ENCODE data around the gene GJB6. TPM values are rescaled to one million over a fixed set of nuclear protein-coding genes. Genes with fewer than 3 reads are reported as not detected.

GJB6 gene
- total RNA-seq, 4 donors from 2014 or later, result 1.6 to 21.5 (median 2.8) TPM; not detected in 1

DNA sequence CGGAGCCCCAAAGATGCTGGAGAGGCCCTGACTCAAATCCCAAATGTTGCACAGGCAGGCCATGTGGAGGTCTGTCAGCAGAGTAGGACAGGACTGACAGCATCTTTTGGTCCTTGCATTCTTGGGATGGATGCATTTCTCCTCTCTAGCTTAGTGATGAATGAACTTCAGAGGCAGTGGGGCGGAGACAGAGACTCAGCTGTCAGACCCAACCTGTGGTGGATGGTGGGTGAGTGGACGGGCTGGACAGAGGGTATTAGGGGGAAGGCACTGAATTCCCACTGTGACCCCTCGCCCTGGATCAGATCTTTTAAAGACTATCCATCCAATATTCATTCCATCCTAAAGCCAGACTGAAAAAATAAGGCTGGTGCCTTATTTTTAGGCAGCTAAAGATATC lies 39.3 kb upstream of the GJB6 start:
- WGBS, 2 donors (ENCODE audit: low coverage in 1 of 2), result 81 to 95% methylated on average over 2 to 3 of the region's 4 CpGs
- no peak for ATAC-seq
- TF ChIP-seq POLR2AphosphoS5 (IDR thresholded peaks at IDR 0.05) (no peak), POLR2A (IDR thresholded peaks at IDR 0.05) (no peak), EP300 (IDR thresholded peaks at IDR 0.05) (no peak)
- TF ChIP-seq, protein P1, sequence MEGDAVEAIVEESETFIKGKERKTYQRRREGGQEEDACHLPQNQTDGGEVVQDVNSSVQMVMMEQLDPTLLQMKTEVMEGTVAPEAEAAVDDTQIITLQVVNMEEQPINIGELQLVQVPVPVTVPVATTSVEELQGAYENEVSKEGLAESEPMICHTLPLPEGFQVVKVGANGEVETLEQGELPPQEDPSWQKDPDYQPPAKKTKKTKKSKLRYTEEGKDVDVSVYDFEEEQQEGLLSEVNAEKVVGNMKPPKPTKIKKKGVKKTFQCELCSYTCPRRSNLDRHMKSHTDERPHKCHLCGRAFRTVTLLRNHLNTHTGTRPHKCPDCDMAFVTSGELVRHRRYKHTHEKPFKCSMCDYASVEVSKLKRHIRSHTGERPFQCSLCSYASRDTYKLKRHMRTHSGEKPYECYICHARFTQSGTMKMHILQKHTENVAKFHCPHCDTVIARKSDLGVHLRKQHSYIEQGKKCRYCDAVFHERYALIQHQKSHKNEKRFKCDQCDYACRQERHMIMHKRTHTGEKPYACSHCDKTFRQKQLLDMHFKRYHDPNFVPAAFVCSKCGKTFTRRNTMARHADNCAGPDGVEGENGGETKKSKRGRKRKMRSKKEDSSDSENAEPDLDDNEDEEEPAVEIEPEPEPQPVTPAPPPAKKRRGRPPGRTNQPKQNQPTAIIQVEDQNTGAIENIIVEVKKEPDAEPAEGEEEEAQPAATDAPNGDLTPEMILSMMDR (IDR thresholded peaks at IDR 0.05), result no peak
- H3K27me3 ChIP-seq, result peaks cover 42% of the 10 kb centered on the region
- no peak overlapping the region for H3K27ac ChIP-seq
- peaks cover 0 to 9% (median 0%) of the 10 kb centered on the region in 3 donors for H3K9me3 ChIP-seq
- H3K36me3 ChIP-seq, result no peaks in the 10 kb centered on the region
- no peaks in the 10 kb centered on the region for H3K4me1 ChIP-seq
- H3K4me3 ChIP-seq, result no peak overlapping the region

DNA sequence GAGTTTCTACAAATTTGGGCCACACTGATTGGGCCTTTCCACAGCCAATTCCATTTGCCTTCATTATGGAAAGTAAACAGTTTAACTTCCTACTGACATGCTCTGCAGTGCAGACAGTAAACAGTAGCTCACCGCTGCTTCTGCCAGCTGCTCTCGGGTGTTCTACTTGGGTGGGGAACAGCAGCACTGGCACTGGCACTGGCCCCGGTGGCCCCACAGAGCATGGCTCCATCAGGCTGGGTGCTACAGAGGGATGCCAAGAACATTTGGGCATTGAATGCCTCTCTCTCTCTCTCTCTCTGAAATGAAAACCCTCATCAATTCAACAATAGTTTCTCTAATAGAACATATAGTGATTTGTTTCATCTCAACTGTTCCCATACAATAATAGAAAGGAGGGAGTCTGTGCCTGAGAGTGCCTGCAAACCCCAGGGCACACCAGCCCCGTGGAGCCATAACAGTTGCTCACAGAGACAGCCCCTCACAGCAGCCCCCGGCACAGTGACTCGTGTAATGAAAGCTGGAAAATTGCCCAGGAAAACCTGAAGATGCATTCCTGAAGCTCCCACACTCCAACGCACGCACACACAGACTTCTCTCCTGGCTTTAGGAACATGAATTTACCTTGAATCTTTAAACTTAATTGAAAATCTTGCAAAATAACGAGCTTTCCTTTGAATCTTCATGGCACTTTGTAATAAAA lies 38.2 kb upstream of the GJB6 start:
- H3K27ac ChIP-seq, result no peak overlapping the region
- WGBS, 2 donors (ENCODE audit: low coverage in 1 of 2), result 20 to 37% methylated on average over 6 to 7 of the region's 9 CpGs
- H3K4me3 ChIP-seq, result no peak overlapping the region
- ATAC-seq, result no peak
- H3K4me1 ChIP-seq, result no peaks in the 10 kb centered on the region
- H3K36me3 ChIP-seq, result no peaks in the 10 kb centered on the region
- peaks cover 0 to 9% (median 0%) of the 10 kb centered on the region in 3 donors for H3K9me3 ChIP-seq
- TF ChIP-seq, protein P1 (IDR thresholded peaks at IDR 0.05), result no peak
- TF ChIP-seq POLR2A (IDR thresholded peaks at IDR 0.05) (no peak), POLR2AphosphoS5 (IDR thresholded peaks at IDR 0.05) (no peak), EP300 (IDR thresholded peaks at IDR 0.05) (no peak)
- peaks cover 47% of the 10 kb centered on the region for H3K27me3 ChIP-seq

DNA sequence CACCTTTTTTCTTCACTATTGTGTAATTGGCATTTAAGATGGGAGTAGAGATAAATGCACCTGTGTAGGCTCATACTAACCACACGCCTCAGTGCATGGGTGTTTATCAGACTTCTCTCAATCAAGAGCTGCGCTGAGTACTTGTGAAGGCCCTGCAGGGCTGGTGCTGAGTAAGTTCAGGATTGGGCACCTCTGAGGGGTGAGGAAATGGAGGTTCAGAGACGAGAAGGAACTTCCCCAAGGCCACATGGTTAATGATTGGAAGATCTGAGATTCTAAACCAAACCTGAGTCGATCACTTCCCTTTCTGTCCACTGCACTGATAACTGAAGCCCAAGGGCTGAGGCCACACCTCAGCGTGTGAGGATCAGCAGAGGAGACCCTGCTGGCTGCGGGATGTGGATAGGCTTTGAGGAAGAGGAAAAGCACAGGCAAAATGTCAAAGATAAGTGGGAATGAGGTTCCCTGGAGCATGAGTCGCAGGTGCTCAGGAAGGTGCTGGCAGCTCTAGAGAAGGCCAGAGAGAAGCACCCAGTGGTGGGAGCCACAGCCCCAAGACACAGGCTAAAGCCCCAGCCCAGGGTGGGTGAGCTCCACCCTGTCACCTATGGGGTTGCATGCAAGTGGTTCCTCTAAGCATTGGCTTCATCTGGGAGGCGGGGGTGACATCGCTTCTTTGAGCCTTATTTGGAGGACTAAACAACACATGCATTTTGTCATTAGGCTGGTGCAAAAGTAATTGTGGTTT lies 32.3 kb upstream of the GJB6 start:
- Histone ChIP-seq H3K9me3 (no peaks in the 10 kb centered on the region), H3K36me3 (no peaks in the 10 kb centered on the region), H3K27me3 (peaks cover 9% of the 10 kb centered on the region), H3K4me3 (no peak overlapping the region), H3K27ac (no peak overlapping the region), H3K4me1 (no peaks in the 10 kb centered on the region)
- no peak for TF ChIP-seq POLR2AphosphoS5 (IDR thresholded peaks at IDR 0.05)
- TF ChIP-seq, protein P1 (IDR thresholded peaks at IDR 0.05), result no peak
- no peak for TF ChIP-seq POLR2A (IDR thresholded peaks at IDR 0.05)
- TF ChIP-seq EP300 (IDR thresholded peaks at IDR 0.05), result no peak
- 100% methylated on average over 1 of the region's 9 CpGs for WGBS, 2 donors (ENCODE audit: low coverage in 1 of 2)
- no peak for ATAC-seq

DNA sequence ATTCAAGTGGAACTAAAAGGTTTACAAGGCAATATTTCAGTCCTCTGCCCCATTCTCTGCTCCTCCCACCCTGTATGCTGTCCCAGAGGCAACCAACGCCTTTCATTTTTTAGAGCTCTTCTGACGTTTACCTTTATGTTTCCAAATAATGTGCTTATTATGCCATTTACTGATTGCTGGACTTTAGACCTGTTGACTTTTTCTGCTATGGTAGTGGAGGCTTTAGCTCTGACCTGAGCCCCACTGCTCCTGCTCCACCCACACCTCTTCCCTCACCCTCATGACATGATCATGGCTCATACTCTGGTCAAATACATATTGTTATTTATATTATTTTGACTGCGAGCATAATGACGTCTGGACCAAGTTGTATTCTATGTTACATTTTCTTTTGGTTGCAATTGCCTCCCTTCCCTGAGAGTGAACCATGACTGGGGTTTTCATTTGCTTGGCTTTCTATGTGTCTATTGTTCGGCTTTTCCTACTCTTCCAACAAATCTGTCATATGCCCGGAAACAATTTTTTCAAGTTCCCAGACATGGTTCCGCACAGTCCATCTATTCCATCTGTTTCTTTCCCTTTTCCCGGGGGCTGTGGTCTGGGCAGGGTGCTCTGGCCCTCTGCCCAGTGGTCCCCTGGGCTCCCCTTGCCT lies 31.4 kb upstream of the GJB6 start:
- WGBS, 2 donors (ENCODE audit: low coverage in 1 of 2), result 71 to 74% methylated on average over 8 of the region's 8 CpGs
- H3K36me3 ChIP-seq, result no peaks in the 10 kb centered on the region
- H3K9me3 ChIP-seq, result no peaks in the 10 kb centered on the region
- peaks cover 9% of the 10 kb centered on the region for H3K27me3 ChIP-seq
- H3K4me1 ChIP-seq, result no peaks in the 10 kb centered on the region
- TF ChIP-seq EP300 (IDR thresholded peaks at IDR 0.05) (no peak), POLR2AphosphoS5 (IDR thresholded peaks at IDR 0.05) (no peak), POLR2A (IDR thresholded peaks at IDR 0.05) (no peak)
- TF ChIP-seq, protein P1 (IDR thresholded peaks at IDR 0.05), result no peak
- H3K4me3 ChIP-seq, result no peak overlapping the region
- H3K27ac ChIP-seq, result no peak overlapping the region
- no peak for ATAC-seq

All from gastroesophageal sphincter (tissue), 4 donors.